PC-3 (cell line): ENCODE data around the gene MPL.

Experiments used
- EZH2 ChIP-seq: fragments of 300-600 bp; sonication (generic); IDR thresholded peaks from one replicate; pipeline ENCODE4 v1.6.1; 2017; ENCODE audit warnings: antibody characterized with exemption, mild to moderate bottlenecking, low read length; ENCODE audit not compliant: unreplicated experiment
- TF ChIP-seq, protein P1 (sequence below): fragments of 300-600 bp; sonication (generic); conservative IDR thresholded peaks from 2 replicates; pipeline ENCODE4 v1.5.1; 2017; ENCODE audit warnings: antibody characterized with exemption, low read depth, mild to moderate bottlenecking, low read length

- TF ChIP-seq, protein P1, sequence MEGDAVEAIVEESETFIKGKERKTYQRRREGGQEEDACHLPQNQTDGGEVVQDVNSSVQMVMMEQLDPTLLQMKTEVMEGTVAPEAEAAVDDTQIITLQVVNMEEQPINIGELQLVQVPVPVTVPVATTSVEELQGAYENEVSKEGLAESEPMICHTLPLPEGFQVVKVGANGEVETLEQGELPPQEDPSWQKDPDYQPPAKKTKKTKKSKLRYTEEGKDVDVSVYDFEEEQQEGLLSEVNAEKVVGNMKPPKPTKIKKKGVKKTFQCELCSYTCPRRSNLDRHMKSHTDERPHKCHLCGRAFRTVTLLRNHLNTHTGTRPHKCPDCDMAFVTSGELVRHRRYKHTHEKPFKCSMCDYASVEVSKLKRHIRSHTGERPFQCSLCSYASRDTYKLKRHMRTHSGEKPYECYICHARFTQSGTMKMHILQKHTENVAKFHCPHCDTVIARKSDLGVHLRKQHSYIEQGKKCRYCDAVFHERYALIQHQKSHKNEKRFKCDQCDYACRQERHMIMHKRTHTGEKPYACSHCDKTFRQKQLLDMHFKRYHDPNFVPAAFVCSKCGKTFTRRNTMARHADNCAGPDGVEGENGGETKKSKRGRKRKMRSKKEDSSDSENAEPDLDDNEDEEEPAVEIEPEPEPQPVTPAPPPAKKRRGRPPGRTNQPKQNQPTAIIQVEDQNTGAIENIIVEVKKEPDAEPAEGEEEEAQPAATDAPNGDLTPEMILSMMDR, result no peak
- TF ChIP-seq EZH2, result no peak
These were observed 25.4 kb upstream of the MPL start for GRCh38 chr1:43312212-43312623.
